Mesothelial cell of epicardium (in vitro differentiated cells): ENCODE data around the gene SFT2D1. TPM values are rescaled to one million over a fixed set of nuclear protein-coding genes. Genes with fewer than 3 reads are reported as not detected.

ENCODE experiments used
- DNase-seq, 2 experiments: peaks; one replicate each; pipeline ENCODE4 v3.0.0; 2021; ENCODE audit warnings: low spot score in 2 of 2; ENCODE audit not compliant: unreplicated experiment in 2 of 2
- H3K27ac Mint-ChIP-seq: 2 replicates; pipeline ENCODE4 v1.8.0; 2021; ENCODE audit warnings: mixed read lengths
- H3K27me3 Mint-ChIP-seq: 2 replicates; pipeline ENCODE4 v1.8.0; 2021; ENCODE audit warnings: low read depth, mixed read lengths
- H3K36me3 Mint-ChIP-seq: 2 replicates; pipeline ENCODE4 v1.8.0; 2021; ENCODE audit warnings: mixed read lengths
- H3K4me1 Mint-ChIP-seq: 2 replicates; pipeline ENCODE4 v1.8.0; 2021; ENCODE audit warnings: mixed read lengths
- H3K4me3 Mint-ChIP-seq: 2 replicates; pipeline ENCODE4 v1.8.0; 2021; ENCODE audit warnings: mild to moderate bottlenecking, moderate library complexity, mixed read lengths
- H3K9me3 Mint-ChIP-seq: 2 replicates; pipeline ENCODE4 v1.8.0; 2021; ENCODE audit warnings: mixed read lengths
- total RNA-seq: library from RNA; stranded (reverse); gene quantifications from 3 replicates; pipeline ENCODE4 v1.2.1, GENCODE V29; 2021
- TF ChIP-seq, protein P1 (sequence below): fragments of 200-600 bp; sonication (generic); IDR thresholded peaks from one replicate; pipeline ENCODE4 v1.5.0; 2021; ENCODE audit warnings: antibody characterized with exemption; ENCODE audit not compliant: unreplicated experiment

The SFT2D1 gene
- total RNA-seq, 1 donor from 2014 or later, result 26.8 TPM

GRCh38 chr6:166285233-166285632 is 57.1 kb downstream of the SFT2D1 start:
- H3K4me3 Mint-ChIP-seq, result no peak overlapping the region

GRCh38 chr6:166284640-166285039 is 57.7 kb downstream of the SFT2D1 start:
- DNase-seq, result no peak
- Mint-ChIP-seq H3K9me3 (no peaks in the 10 kb centered on the region), H3K4me1 (no peaks in the 10 kb centered on the region), H3K36me3 (no peaks in the 10 kb centered on the region), H3K27ac (no peak overlapping the region), H3K27me3 (peaks cover 66% of the 10 kb centered on the region), H3K4me3 (no peak overlapping the region)
- TF ChIP-seq, protein P1, sequence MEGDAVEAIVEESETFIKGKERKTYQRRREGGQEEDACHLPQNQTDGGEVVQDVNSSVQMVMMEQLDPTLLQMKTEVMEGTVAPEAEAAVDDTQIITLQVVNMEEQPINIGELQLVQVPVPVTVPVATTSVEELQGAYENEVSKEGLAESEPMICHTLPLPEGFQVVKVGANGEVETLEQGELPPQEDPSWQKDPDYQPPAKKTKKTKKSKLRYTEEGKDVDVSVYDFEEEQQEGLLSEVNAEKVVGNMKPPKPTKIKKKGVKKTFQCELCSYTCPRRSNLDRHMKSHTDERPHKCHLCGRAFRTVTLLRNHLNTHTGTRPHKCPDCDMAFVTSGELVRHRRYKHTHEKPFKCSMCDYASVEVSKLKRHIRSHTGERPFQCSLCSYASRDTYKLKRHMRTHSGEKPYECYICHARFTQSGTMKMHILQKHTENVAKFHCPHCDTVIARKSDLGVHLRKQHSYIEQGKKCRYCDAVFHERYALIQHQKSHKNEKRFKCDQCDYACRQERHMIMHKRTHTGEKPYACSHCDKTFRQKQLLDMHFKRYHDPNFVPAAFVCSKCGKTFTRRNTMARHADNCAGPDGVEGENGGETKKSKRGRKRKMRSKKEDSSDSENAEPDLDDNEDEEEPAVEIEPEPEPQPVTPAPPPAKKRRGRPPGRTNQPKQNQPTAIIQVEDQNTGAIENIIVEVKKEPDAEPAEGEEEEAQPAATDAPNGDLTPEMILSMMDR, result no peak

More at GRCh38 chr6:166285233-166285632, 57.1 kb downstream of the SFT2D1 start:
- Mint-ChIP-seq H3K9me3 (no peaks in the 10 kb centered on the region), H3K36me3 (no peaks in the 10 kb centered on the region), H3K27me3 (peaks cover 69% of the 10 kb centered on the region), H3K4me1 (no peaks in the 10 kb centered on the region), H3K27ac (no peak overlapping the region)
- DNase-seq, result no peak
- TF ChIP-seq, protein P1, result no peak

- Mint-ChIP-seq H3K4me1 (no peaks in the 10 kb centered on the region), H3K27ac (no peak overlapping the region), H3K36me3 (no peaks in the 10 kb centered on the region), H3K4me3 (no peak overlapping the region), H3K9me3 (no peaks in the 10 kb centered on the region), H3K27me3 (peaks cover 69% of the 10 kb centered on the region)
- DNase-seq, result no peak
- TF ChIP-seq, protein P1, result no peak
These were observed 59.8 kb downstream of the SFT2D1 start for GRCh38 chr6:166282394-166283032.

GRCh38 chr6:166281104-166281503 is 61.2 kb downstream of the SFT2D1 start:
- peaks cover 77% of the 10 kb centered on the region for H3K27me3 Mint-ChIP-seq
- H3K27ac Mint-ChIP-seq, result no peak overlapping the region
- H3K4me3 Mint-ChIP-seq, result no peak overlapping the region
- H3K9me3 Mint-ChIP-seq, result no peaks in the 10 kb centered on the region
- H3K4me1 Mint-ChIP-seq, result no peaks in the 10 kb centered on the region
- no peaks in the 10 kb centered on the region for H3K36me3 Mint-ChIP-seq
- TF ChIP-seq, protein P1, result no peak
- DNase-seq, result no peak

DNA sequence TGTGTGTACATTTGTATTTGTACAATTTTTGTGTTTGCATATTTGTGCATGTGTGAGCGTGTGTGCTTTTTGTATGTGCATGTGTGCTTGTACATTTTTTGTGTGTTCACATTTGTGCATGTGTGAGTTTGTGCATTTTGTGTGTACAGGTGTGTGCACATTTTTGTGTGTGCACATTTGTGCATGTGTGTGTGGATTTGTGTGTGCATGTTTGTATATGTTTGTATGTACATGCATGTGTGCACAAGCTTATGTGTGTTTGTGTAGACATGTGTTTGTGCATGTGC is 63.0 kb downstream of the SFT2D1 start:
- Mint-ChIP-seq H3K4me1 (peaks cover 2% of the 10 kb centered on the region), H3K36me3 (no peaks in the 10 kb centered on the region), H3K27me3 (peaks cover 75% of the 10 kb centered on the region), H3K4me3 (no peak overlapping the region), H3K27ac (no peak overlapping the region), H3K9me3 (no peaks in the 10 kb centered on the region)
- no peak for DNase-seq
- TF ChIP-seq, protein P1, result no peak
